Activated naive CD4-positive, alpha-beta T cell treated with anti-CD3 and anti-CD28 coated beads, Interleukin-2, amount 50 U/mL, for 16 hours (primary cell): ENCODE data around the gene FAM174C.

Source experiments
- DNase-seq: peaks from one replicate; pipeline ENCODE4 v3.0.0-alpha.2; 2020

Gene FAM174C

DNA sequence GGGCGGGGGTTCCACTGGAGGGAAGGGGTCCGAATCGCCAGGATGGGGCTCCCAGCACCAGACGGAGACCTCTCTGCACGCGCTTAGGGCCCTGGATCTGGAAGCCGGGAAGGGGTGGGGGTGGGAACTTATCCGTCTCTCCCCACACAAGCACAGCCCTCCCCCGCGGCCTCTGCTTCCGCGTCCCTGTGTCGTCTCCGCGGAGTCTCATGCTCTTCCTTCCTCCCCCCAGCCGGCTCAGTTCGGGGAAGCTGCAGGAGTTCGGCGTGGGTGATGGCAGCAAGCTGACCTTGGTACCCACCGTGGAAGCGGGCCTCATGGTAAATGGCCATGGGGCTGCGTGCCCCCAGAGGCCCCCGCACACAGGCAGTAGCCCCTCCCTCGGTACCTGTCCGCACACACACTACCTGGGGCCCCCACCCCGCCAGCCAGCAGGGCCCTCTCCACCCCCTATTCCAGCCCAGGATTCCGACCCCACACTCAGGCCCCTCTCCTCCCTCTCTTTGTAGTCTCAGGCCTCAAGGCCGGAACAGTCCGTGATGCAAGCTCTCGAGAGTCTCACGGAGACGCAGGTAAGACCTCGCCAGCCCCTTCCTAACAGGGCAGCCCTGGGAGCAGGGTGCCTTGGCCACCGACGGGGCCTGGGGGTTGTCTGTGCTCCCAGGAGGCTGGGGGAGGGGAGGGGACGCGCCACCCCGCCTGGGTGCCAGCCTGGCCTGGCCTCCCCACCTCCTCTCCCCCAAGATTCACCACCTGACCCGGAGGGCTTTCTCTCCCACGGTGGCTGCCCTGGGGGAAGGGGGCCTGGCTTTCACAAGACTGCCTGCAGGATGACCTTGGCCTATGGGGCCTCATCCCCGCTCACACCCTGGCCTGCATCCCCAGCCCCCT, 23.8 kb upstream of the FAM174C start:
- peak; percentile 61 for DNase-seq

DNA sequence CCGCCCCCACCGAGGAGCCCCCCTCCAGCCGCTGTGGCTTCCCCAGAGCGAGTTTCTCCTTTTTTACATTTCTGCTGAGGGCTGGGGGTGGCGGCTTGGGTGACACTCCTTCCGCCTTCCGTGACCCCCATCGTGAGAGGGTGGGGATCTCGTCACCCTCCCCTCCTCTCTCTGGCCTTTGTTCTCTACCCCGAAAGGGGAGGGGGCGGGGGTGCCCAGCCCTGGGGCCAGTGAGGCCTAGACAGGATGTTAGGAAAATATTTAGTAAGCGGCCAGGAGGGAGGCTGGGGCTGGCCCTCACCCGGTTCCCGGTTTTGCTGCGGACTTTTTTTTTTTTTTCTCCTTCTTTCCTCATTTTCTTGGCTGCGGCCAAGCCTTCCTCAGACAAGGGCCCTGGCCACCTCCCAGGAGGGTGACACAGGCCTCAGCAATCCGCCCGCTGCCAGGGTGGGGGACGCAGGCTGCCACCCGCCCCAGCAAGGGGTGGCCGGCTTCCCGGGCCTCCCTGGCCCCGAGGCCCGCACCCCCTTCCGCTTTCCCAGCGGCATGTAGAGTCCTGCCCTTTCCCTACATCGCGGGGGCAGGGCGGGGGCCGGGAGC, 23.0 kb upstream of the FAM174C start:
- DNase-seq: peak; percentile 54

DNA sequence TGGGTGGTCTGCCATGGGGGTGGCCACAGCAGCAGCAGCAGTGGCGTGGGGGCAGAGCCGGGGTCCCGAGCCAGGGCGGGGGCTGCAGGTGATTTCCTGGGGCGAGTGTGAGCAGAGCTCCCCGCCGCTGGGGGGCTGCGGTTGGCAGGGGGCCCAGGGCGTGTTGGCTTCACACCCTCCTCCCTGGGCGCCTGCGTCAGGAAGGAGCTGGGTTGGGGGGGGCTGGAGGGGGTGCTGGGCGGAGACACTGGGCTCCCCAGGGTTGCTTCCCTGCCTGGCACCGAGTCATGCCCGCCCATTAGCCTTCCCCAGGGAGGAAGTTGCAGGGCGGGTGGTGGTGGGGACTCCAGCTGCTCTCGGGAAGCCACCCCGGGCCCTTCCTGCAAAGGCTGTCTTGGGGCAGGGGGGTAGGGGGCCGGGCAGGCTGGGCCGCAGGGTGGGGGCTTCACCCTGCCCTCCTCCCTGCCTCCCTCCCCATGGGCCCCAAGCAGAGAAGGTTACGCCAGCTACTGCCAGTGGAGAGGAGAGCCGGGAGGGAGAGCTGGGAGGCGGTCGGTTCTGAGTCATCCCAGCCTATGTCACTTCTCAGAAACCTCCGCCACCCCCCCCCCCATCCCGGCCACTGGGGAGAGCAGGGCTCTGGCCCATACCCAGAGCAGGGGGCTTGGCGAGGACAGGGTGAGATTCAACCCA, 22.4 kb upstream of the FAM174C start:
- DNase-seq: peak; percentile 56

DNA sequence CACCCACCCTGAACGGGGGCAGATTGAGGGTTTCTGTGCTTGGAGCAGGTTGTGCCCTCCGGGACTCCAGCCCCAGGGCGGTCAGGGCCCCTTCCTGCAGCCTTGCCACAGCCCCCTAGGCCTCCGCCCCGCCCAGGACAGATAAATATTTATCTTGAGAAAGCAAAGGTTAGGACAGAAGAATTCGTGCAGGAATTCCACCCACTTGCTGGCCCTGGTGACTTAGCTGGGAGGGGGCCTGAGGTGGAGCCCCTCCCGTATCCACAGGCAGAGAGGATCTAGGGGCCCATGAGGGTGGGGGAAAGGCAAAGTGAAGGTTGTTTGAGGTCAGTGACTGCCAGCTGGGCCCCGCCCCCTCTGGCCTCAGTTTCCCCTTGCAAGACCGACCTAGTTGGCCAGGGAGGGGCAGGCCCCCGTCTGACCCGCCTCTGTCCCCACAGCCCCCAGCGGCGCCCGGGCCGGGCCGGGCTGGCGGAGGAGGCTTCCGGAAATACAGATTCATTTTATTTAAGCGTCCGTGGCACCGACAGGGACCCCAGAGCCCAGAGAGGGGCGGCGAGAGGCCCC, 21.7 kb upstream of the FAM174C start:
- DNase-seq: no peak

DNA sequence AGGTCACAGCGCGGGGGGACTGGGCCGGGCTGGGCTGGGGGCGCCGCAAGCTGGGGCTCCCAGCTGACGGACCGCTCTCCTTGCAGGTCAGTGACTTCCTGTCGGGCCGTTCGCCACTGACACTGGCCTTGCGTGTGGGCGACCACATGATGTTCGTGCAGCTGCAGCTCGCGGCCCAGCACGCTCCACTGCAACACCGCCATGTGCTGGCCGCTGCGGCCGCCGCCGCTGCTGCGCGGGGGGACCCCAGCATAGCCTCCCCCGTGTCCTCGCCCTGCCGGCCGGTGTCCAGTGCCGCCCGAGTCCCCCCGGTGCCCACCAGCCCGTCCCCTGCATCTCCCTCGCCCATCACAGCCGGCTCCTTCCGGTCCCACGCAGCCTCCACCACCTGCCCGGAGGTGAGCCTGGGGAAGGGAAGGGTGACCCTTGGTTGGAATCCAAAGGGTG, 21.2 kb upstream of the FAM174C start:
- no peak for DNase-seq

DNA sequence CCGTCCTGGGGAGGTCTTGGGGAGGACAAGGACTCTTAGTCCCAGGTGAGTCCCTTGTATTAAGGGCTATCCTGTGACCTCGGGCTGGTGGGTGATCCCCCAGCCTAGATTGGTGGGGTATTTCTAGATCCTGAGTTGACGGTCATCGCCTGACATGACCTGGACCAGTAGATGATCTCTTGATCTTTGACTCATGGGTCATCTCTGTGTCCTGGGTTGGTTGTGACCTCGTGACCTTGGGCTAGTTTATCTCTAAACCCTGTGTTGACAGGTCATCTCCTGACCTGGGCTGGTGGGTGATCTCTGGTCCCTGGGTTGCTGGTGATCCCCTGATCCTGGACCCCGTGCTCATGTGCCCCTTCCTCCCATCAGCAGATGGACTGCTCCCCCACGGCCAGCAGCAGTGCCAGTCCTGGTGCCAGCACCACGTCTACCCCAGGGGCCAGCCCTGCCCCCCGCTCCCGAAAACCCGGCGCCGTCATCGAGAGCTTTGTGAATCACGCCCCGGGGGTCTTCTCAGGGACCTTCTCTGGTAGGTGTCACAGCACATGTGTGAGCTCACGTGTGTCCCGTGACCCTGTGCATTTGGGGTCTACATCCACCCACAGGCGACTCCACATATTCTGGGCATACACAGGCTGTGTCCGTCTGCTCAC, 20.7 kb upstream of the FAM174C start:
- DNase-seq: no peak

DNA sequence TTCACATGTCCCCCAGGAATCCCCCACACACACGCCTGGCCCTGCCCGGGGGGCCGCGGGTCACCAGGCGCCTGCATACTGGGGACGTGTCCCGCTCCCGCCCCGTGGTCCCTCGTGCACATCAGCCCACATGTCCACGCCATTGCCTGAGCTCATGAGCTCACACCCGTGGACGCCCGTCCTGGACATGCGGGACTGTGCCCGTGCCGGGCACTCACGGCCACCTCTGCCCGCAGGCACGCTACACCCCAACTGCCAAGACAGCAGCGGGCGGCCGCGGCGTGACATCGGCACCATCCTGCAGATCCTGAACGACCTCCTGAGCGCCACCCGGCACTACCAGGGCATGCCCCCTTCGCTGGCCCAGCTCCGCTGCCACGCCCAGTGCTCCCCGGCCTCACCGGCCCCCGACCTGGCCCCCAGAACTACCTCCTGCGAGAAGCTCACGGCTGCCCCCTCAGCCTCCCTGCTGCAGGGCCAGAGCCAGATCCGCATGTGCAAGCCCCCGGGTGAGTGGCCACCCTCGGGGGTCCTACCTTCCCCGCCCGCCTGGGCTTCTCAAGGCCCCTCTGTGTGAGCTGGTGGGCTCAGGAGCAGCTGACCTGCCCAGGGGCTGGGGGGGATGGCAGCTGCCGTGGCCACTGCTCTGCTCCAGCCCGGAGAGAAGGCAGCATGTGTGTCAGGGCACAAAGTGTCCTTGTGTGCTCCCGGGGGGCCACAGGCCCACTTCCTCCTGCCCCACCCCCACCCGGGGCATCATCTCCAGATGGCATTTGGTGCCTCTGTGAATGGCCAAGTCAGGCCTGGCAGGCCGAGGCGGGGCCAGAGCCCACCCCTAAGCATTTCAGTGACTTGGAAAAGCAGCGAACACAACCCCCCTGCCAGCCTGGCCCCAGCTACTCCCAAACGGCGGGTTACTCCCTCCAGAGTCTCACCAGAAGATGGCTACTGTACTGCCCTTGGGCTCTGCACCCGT, 19.9 kb upstream of the FAM174C start:
- no peak for DNase-seq

DNA sequence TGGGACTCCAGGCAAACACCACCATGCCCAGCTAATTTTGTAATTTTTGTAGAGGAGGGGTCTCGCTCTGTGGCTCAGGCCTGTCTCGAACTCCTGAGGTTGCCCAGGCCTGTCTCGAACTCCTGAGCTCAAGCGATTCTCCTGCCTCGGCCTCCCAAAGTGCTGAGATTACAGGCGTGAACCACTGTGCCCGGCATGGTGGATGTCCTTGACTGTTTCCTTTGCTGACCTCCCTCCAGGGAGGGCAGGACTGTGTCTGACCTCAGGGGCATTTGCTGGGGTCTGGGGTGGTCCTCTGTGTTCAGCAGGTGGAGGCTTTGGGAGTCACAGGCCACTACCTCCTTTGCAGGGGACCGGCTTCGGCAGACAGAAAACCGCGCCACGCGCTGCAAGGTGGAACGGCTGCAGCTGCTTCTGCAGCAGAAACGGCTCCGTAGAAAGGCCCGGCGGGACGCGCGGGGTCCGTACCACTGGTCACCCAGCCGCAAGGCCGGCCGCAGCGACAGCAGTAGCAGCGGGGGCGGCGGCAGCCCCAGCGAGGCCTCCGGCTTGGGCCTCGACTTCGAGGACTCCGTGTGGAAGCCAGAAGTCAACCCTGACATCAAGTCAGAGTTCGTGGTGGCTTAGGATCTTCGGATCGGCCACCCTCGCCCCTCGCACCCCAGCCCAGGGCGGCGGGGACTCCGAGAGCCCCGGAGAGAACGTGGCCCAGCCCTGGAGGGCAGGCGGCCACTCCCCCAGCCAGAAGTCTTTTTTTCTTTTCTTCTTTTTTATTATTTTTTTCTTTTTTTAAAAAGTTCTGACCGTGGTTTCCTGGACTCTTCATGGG, 18.5 kb upstream of the FAM174C start:
- no peak for DNase-seq

DNA sequence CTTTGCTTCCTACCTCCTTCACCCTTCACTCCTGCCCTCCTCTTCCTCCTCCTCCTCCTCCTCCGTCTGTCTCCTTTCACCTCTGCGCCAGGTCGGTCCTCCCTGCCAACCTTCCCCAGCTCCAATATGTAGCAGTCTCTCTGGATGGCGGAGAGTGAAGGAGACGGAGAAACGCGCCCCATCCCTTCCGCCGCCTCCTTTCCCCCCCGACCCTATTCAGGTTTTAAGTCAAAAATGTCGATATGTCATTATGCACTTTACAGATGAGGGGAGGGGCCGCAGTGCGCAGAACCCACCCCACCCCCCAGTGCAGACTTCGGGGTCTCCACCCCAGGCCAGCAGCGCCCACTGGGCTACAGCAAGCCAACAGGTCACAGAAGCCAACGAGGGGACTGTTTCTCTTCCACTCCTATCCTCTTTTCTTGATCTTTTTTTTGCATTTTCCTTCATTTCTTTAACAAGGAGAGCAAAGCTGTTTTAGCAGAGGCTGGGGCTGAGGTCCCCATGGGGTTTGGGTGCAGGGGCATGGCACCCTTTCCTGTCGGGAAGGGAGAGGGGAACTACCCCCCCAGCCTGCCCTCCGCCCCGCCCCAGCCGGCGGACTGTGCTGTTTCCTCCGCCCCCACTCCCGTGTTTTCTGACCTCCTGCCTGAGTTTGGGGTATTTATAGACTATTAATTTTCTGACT, 17.7 kb upstream of the FAM174C start:
- DNase-seq: no peak

DNA sequence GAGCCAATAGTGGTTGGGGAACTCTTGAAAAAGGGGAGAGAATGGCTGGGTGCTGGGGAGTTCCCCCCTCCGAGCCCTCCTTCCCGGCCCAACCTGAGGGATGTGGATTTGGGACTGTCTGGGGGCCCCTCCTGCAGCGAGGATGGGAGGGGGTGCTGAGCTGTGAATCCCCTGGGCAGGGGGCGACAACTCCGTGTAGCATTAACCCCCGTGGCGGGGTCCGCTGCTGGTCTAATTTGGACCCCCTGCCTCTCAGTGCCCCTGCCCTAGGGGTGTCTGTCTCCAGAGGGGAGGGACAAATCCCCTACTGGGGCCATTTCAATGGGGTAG, 17.2 kb upstream of the FAM174C start:
- DNase-seq: no peak

DNA sequence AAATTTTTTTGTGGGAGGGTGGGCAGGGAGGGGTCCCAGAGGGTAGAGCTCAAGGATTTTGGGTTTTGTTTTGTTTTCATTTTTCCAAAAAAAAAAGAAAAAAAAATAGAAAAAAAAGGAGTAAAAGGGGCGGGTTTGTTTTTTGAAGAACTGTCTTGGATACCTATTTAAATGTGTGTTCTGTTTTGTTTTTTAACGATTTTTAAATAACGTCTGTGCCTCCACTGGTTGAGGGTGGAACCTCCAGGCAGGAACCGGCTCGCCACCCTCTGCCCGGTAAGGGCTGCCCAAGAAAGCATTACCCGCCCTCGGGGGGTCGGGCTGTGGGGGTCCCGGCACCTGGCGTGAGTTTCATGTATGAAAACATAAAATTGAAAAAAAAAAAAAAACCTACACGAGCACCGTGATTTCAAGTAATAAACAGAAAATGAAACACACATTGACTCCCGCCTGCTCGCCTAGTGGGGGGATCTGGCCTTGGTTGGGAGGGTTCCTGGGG, 16.6 kb upstream of the FAM174C start:
- no peak for DNase-seq

DNA sequence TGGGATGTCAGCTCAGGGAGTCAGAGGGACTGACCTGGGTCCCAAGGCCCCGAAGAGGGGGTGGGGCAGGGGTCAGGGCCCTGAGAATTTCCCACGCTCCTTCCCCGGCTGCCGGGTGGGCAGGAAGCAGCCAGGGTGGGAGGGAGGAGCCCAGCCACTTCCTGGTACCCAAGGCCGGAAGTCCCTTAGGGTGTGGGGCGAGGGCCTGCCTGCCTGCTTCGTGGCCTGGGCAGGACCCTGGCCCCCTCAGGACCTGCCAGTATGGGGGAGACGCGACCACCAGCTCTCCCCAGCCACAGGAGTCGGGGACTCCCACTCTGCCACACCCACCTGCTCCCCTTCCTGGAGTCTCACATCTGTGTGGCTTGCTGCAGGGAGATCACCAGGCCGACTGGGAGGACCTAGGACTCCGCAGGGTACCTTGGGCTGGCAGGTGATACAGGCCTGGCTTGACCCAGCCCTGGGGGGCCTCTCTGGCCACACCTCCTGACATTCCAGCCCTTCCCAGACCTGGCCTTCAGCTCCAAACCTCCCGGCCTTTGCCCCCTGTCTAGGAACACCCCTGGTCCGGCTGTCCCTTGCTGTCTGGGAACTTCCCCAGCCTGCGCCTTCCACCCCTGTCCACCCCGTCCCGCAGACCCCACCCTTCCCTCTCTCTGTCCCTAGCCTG, 16.0 kb upstream of the FAM174C start:
- DNase-seq: peak; percentile 68

DNA sequence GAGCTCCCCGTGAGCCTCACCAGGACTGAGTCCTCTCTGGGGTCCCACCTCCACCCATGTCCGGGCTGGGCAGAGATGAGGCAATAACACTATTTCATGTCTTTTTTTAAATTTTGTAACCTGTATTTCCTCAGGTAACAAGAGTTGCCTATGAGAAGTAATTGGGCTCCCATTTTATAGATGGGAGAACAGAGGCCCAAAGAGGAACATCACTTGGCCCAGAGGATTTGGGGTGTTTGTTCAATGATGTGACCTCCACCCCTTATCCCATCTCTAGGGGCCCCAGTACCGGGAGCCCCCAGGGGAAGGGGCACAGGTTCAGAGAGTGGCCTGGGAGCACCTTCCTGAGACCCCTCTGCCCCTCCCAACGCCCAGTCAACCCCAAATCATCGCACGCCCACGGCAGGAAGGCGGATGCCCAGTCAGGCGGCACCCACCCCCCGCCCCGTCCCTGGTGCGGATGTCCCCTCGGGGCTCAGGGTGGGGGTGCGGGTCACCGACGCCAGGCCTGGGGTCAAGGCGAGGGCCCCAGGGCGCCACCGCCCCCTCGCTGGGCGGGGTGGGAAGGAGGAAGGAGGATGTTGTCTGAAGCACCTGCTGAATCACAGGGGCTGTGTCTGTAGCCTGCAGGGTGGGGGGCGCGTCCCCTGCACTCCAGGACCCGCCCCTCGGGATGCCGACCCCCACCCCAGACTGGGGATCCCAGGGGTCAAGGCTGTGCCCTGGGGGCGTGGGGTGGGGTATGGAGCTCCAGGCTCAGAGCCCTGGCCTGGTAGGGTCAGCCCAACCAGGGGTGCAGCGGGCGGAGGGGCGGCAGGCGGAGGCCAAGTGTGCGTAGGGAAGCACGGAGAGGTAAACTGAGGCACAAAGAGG, 15.2 kb upstream of the FAM174C start:
- peak; percentile 47 for DNase-seq

DNA sequence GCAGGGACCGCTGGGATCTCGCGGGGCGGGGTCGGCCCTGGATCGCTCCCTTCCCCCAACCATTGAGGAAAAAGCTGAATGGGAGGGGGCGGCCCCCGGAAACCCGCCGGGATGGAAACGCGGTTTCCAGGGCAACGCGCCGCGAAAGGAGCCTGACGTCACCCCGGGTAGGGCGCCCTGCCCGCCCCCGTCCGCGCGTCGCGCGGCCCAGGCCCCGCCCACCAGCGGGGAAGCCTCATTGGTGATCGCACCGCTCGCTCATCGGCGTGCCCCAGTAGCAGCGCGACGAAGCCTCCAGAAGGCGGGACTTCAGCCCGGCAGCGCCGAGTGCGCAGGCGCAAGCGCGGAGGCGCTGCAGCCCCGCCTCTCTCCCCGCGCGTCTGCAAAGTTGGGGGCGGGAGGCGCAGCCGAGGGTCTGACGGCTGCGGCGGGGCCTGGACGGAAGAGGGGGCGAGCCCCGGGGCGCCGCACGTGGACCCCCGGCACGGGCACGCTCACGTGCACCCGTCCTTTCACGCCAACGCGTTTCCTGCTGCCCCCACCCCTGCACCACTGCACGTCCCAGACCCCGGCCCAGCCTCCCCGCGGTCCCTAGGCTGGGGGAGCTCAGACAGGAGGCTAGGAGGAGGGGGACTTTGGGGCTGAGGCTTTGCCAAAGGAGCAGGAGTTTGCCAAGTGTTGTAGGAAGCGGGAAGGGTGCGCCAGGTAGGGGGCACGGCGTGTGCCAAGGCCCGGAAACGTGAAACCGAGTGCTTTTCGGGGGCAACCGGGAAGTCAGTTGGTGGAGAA, 14.4 kb upstream of the FAM174C start:
- peak; percentile 97 for DNase-seq

DNA sequence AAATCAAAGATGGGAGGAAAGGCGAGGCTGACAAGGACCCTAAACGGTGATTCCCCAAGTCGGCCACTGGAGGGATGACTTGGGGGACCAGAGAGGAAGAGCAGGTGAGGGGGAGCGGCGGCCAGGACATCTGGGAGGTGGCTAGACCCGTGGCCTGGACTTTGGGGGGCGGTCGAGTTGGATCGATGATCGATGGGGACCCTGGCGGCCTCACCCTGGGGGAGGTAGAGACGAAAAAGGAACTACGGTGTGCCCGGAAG, 13.9 kb upstream of the FAM174C start:
- no peak for DNase-seq

DNA sequence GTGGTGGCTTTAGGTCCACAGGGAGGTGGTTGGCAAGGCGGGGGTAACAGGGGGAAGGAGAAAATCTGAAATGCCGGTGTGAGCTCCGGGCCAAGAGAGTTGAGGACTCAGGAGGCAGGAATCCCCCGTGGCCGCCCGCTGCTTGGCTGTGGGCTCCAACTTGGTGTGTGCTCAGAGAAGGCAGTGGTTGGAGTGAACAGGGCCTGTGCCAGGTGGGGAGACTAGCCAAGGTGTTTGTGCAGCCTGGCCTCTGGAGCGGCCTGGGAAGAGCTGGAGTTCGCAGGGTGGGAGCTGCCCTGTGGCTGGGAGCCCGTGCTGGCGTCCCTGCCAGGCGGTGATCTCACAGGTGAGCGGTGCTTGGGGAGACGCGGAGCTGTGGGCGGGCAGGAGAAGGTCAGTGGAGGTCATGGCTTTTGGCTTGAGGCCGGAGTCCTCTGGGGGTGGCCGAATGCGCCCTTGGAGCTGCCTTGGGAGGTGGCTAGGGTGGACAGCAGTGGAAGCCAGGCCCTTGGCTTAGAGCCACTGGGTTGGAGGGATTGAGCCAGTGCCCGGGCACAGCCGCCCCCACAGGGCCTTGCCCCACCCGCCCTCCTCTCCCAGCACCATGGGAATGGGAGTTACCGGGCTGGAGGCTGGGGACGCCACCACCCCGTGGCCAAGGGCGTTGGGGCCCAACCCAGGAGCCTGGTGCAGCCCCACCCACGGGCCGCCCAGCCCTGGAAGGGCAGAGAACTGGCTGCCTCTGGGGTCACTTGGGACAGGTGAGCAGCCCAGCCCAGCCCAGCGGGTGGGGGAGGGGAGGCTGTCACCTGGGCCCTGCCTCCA, 13.3 kb upstream of the FAM174C start:
- DNase-seq: no peak

DNA sequence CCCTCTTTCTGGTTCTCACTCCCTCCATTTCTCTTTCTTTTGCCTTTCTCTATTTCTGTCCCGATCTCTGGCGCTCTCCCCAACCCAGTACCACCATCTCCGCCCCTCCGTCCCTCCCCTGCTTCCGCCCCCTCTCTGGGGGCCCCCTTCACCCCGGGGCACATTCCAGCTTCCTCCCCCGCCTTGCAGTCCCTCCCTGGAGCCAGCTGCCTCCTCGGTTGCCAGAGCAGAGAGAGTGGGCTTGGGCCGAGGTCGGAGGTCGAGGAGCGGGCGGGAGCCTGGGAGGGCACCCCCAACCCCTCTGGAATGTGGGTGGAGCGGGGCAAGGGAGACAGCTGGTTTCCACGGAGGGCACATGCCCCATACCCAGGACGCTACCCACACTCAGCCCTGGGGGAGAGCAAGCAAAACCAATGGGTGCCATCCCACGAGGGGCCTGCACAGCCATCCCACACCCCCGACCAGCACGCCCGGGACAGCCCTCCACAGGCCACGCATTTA, 12.7 kb upstream of the FAM174C start:
- no peak for DNase-seq
